Nucleus accumbens (tissue), 56 donors: ENCODE data around the gene SRP14.
"Not testable (repeated sequence)": the region's sequence is repeated elsewhere in the genome, so short reads cannot be mapped to it uniquely, and the experiment has no call there.

Source experiments
- DNase-seq, 56 donors: peaks; one replicate each; lab custom pipeline; 2025; lab: John Stamatoyannopoulos, UW

The SRP14 gene

GRCh38 chr15:39996228-39996627, 42.8 kb downstream of the SRP14 start:
- DNase-seq = not testable (repeated sequence)

GRCh38 chr15:39992953-39993352, 46.0 kb downstream of the SRP14 start:
- DNase-seq = not testable (repeated sequence)

GRCh38 chr15:39990706-39991105, 48.3 kb downstream of the SRP14 start:
- DNase-seq = no peak

DNA sequence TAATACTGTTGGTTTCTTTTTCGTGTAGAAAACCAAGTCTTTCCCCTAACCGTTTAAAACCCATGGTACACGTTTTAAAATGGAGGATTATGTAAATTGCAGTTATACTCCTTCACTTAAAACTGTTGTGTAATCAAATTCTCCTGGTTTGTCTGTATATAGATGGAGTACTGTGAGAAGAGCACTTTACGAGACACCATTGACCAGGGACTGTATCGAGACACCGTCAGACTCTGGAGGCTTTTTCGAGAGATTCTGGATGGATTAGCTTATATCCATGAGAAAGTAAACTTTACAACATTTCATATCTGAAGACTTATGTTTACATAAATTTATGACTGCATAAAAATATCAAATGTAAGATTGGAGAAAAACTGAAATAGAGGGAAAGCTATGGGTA, 51.2 kb downstream of the SRP14 start:
- DNase-seq = no peak
